ENCODE results near the gene AK1. TPM values are rescaled to one million over a fixed set of nuclear protein-coding genes. Genes with fewer than 3 reads are reported as not detected.

AK1 gene
- total and polyA plus RNA-seq, 9 of the 15 experiments (the other 6 are each of a cell fraction or from before 2014, with no cell fraction given), result 10.1 to 71.8 (median 39.0) TPM

DNA sequence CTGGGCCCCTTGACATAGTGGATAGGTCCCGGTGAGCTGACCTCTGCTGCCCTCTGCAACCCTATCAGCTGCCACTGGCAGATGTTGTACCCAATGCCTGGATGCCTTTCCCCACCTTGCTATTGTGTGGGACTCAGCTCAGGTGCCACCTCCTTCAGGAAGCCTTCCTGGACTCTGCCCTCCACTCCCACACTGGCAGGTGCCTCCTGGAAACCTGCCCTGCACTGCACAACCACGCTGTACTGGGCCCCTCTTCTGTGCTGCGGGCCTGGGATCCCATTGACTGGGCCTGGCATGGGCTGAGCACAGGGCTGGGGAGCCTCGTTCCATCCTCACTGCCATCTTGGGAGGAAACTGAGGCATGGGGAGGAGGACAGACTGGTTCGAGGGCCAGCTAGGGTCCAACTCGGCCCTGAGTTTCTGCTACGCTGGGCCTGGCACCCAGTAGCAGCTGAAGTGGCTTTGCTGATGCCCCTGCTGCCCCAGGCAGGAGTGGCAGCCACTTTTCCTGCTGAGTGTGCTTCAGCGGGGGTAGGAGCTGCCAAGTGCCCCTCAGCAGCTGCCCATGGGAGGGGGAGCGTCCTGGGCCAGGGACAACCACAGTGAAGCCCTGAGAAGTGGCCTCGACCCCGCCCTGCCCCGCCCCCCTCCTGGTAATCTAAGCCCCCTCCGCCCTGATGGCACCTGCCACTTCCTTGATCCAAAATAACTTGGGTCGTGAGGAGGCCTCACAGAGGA is 1.3 kb downstream of the AK1 start:
- H4K20me1 ChIP-seq (replicated peaks; ENCODE audit: control insufficient read depth, insufficient read depth, low read length), result no peaks in the 10 kb centered on the region
- POLR2A ChIA-PET, result interaction anchor here (1.0 to 1.5 kb wide), 3 partner anchors 23 to 89 kb away, joined by 3 to 5 read pairs (median 3); partner anchors contain the start of gene ST6GALNAC6
- 78% methylated on average over 10 of the region's 14 CpGs for WGBS (ENCODE audit: insufficient coverage, low coverage, missing lambda C conversion rate)
- peak overlapping the region in 1 of 2 experiments; percentile 94; a peak in 2 of 4 replicates for H3K9ac ChIP-seq (ENCODE audit: insufficient read depth in 1 of 2, low read depth in 2 of 2, low read length in 2 of 2)
- no peak for DNase-seq (ENCODE audit: extremely low read depth in 1 of 4, low spot score in 3 of 4)
- no peaks in the 10 kb centered on the region; the same call in 2 of the 3 replicates for H3K36me3 ChIP-seq (ENCODE audit: control insufficient read depth, insufficient read depth, low read length)
- in situ Hi-C loops (cut with MboI), result loop anchor here (5.0 to 10.0 kb wide), 3 partner anchors 36 to 374 kb away; no protein-coding TSS in a partner anchor
- H2AFZ ChIP-seq (ENCODE audit: low read depth, low read length), result no peak overlapping the region
- no peak overlapping the region for H3K4me3 ChIP-seq
- H3K79me2 ChIP-seq (ENCODE audit: control insufficient read depth, insufficient read depth, low read length), result peaks cover 12% of the 10 kb centered on the region; the same call in 2 of the 3 replicates
- ATAC-seq, result no peak
- FAIRE-seq, result no peak
- H3K9me3 ChIP-seq (replicated peaks; ENCODE audit: control insufficient read depth, insufficient read depth, low read depth, low read length), result no peaks in the 10 kb centered on the region
- CTCF ChIA-PET (ENCODE audit: low intra/inter-chr PET ratio), result no interaction called here
- H3K4me2 ChIP-seq (ENCODE audit: insufficient read depth, low read length), result peak overlapping the region; percentile 80; the same call in 1 of the 2 replicates
- no TSS peak for BruUV-seq (replicated peaks)
- H3K4me1 ChIP-seq (replicated peaks in 1 of 2; ENCODE audit: control insufficient read depth in 2 of 2, insufficient read depth in 2 of 2, low read length in 2 of 2), result peaks cover 19 to 57% of the 10 kb centered on the region in 2 experiments; a peak in 4 of 5 replicates
- TF ChIP-seq BCOR (IDR thresholded peaks at IDR 0.05) (peak; percentile 49; the same call in 1 of the 2 replicates), SIN3A (IDR thresholded peaks at IDR 0.05; ENCODE audit: borderline replicate concordance in 2 of 2, control insufficient read depth in 1 of 2, low read depth in 2 of 2, low read length in 2 of 2) (no peak), ZFP36 (IDR thresholded peaks at IDR 0.05; ENCODE audit: low read depth, low read length, partially characterized antibody) (peak; percentile 93), ARID2 (IDR thresholded peaks at IDR 0.05) (no peak), RBFOX2 (IDR thresholded peaks at IDR 0.05; ENCODE audit: low read depth, low read length) (0 out of 2 replicates have a peak, but pooled peaks have one; percentile 20)
- intact Hi-C loops (cut with micrococcal nuclease), result loop anchor here (10.0 kb wide), 1 partner anchor 281 kb away; no protein-coding TSS in a partner anchor
- no peaks in the 10 kb centered on the region for H3K27me3 ChIP-seq (ENCODE audit: control insufficient read depth in 2 of 2, insufficient read depth in 2 of 2, low read length in 2 of 2)
- no peak overlapping the region; the same call in 2 of the 3 replicates for H3K27ac ChIP-seq (ENCODE audit: extremely low read depth, low read depth, low read length)
- no peaks in the 10 kb centered on the region for H3K9me1 ChIP-seq (ENCODE audit: control insufficient read depth, insufficient read depth, low read length)
